H1 (cell line): ENCODE data around the gene NTRK2. TPM values are rescaled to one million over a fixed set of nuclear protein-coding genes. Genes with fewer than 3 reads are reported as not detected.

ENCODE experiments used
- CTCF ChIA-PET: fragments of 300-600 bp; sonication (Branson Sonifier 250); formaldehyde crosslinking; loops from one replicate; lab custom pipeline; 2021; ENCODE audit not compliant: partially characterized antibody; lab: Charles Lee
- POLR2A ChIA-PET: fragments of 300-600 bp; sonication (Branson Sonifier 250); formaldehyde crosslinking; loops from one replicate; lab custom pipeline; 2021; ENCODE audit warnings: inconsistent platforms; ENCODE audit not compliant: partially characterized antibody; lab: Charles Lee
- DNase-seq, 2 experiments: peaks; one replicate each; pipeline versions ENCODE4 v3.0.0 to v3.0.0-alpha.2; 2010 to 2022; ENCODE audit warnings: low spot score in 2 of 2, low read depth in 1 of 2, mixed read lengths in 1 of 2
- FAIRE-seq: peaks from 2 replicates; lab custom pipeline; 2011; peaks lifted over from hg19 to GRCh38; lab: Jason Lieb, UNC
- H2AFZ ChIP-seq: 2 replicates; pipeline ENCODE4 v1.8.1; 2012; ENCODE audit warnings: low read length, inconsistent platforms
- H2AK5ac ChIP-seq: 2 replicates; pipeline ENCODE4 v1.6.1; 2013; ENCODE audit warnings: low read depth, low read length
- H2BK120ac ChIP-seq: replicated peaks from 2 replicates; pipeline ENCODE3; 2013; ENCODE audit warnings: low read depth, low read length, inconsistent platforms
- H2BK12ac ChIP-seq: 2 replicates; pipeline ENCODE4 v1.6.1; 2013; ENCODE audit warnings: low read depth, low read length
- H2BK15ac ChIP-seq: 2 replicates; pipeline ENCODE4 v1.6.1; 2013; ENCODE audit warnings: low read length
- H2BK20ac ChIP-seq: 2 replicates; pipeline ENCODE4 v1.6.1; 2013; ENCODE audit warnings: low read length
- H2BK5ac ChIP-seq: 2 replicates; pipeline ENCODE4 v1.6.1; 2013; ENCODE audit warnings: low read depth, low read length
- H3K14ac ChIP-seq: 2 replicates; pipeline ENCODE4 v1.6.1; 2013; ENCODE audit warnings: inconsistent platforms; ENCODE audit not compliant: insufficient read length
- H3K18ac ChIP-seq: 2 replicates; pipeline ENCODE4 v1.6.1; 2013; ENCODE audit warnings: low read length; ENCODE audit errors: extremely low read depth
- H3K23ac ChIP-seq: 2 replicates; pipeline ENCODE4 v1.6.1; 2013; ENCODE audit warnings: inconsistent platforms; ENCODE audit not compliant: insufficient read length
- H3K23me2 ChIP-seq: 2 replicates; pipeline ENCODE4 v1.6.1; 2013; ENCODE audit warnings: low read depth, low read length
- H3K27ac ChIP-seq: 2 replicates; pipeline ENCODE4 v1.6.1; 2011; ENCODE audit warnings: low read depth, low read length, inconsistent platforms
- H3K27me3 ChIP-seq, 4 experiments: replicated peaks in 1 of 4; 1 replicate in 1 of 4; 2 replicates in 3 of 4; pipeline versions ENCODE4 v1.6.1 to v1.8.1; 2011 to 2013; ENCODE audit warnings: low read length in 3 of 4, mild to moderate bottlenecking in 3 of 4, inconsistent platforms in 2 of 4, mixed read lengths in 2 of 4, moderate library complexity in 1 of 4; ENCODE audit not compliant: control insufficient read depth in 3 of 4, insufficient read depth in 3 of 4; ENCODE audit errors: extremely low read depth in 1 of 4
- H3K36me3 ChIP-seq, 4 experiments: 2 replicates each; pipeline versions ENCODE4 v1.6.1 to v1.8.1; 2011 to 2013; ENCODE audit warnings: mild to moderate bottlenecking in 4 of 4, low read length in 3 of 4, moderate library complexity in 2 of 4, control low read depth in 1 of 4, inconsistent platforms in 1 of 4; ENCODE audit not compliant: insufficient read depth in 4 of 4, control insufficient read depth in 2 of 4
- H3K4ac ChIP-seq: replicated peaks from 2 replicates; pipeline ENCODE3; 2013; ENCODE audit warnings: low read length, low read depth, mixed read lengths, inconsistent platforms; ENCODE audit not compliant: insufficient read length
- H3K4me1 ChIP-seq, 4 experiments: replicated peaks in 1 of 4; 1 replicate in 1 of 4; 2 replicates in 3 of 4; pipeline versions ENCODE4 v1.6.1 to v1.8.1; 2011 to 2013; ENCODE audit warnings: low read length in 3 of 4, inconsistent platforms in 2 of 4, mixed read lengths in 1 of 4; ENCODE audit not compliant: insufficient read depth in 4 of 4, control insufficient read depth in 3 of 4
- H3K4me2 ChIP-seq, 2 experiments: 2 replicates each; pipeline versions ENCODE4 v1.6.1 to v1.8.1; 2011 to 2013; ENCODE audit warnings: low read depth in 2 of 2, low read length in 2 of 2, control low read depth in 1 of 2, inconsistent platforms in 1 of 2, mild to moderate bottlenecking in 1 of 2; ENCODE audit not compliant: insufficient read depth in 1 of 2
- H3K4me3 ChIP-seq, 4 experiments: fragments of 200-600, 300-600 bp in 1 of 4; sonication (generic), shearing (Covaris generic), sonication (Bioruptor Twin) in 1 of 4; 2 replicates each; pipeline versions ENCODE4 v1.5.1 to v1.8.1; 2011 to 2016; ENCODE audit warnings: low read length in 4 of 4, low read depth in 3 of 4, control low read depth in 2 of 4, inconsistent platforms in 2 of 4, mild to moderate bottlenecking in 2 of 4, mixed read lengths in 1 of 4, moderate library complexity in 1 of 4; ENCODE audit not compliant: insufficient read depth in 2 of 4; ENCODE audit errors: extremely low read depth in 1 of 4
- H3K56ac ChIP-seq: replicated peaks from 2 replicates; pipeline ENCODE3; 2013; ENCODE audit warnings: low read depth, mild to moderate bottlenecking, mixed read lengths, low read length, inconsistent platforms; ENCODE audit not compliant: insufficient read length
- H3K79me1 ChIP-seq: 2 replicates; pipeline ENCODE4 v1.6.1; 2013; ENCODE audit warnings: low read depth, low read length, control low read depth
- H3K79me2 ChIP-seq, 2 experiments: 2 replicates each; pipeline versions ENCODE4 v1.6.1 to v1.8.1; 2012 to 2013; ENCODE audit warnings: low read length in 2 of 2, mild to moderate bottlenecking in 2 of 2, inconsistent platforms in 1 of 2; ENCODE audit not compliant: insufficient read depth in 2 of 2, control insufficient read depth in 1 of 2
- H3K9ac ChIP-seq, 4 experiments: replicated peaks in 1 of 4; 1 replicate in 1 of 4; 2 replicates in 3 of 4; pipeline versions ENCODE4 v1.6.1 to v1.8.1; 2011 to 2013; ENCODE audit warnings: low read depth in 3 of 4, low read length in 3 of 4, control low read depth in 2 of 4, mild to moderate bottlenecking in 2 of 4, moderate library complexity in 2 of 4, inconsistent platforms in 1 of 4; ENCODE audit errors: extremely low read depth in 1 of 4
- H3K9me3 ChIP-seq, 2 experiments: 2 replicates each; pipeline versions ENCODE4 v1.6.1 to v1.8.1; 2012 to 2013; ENCODE audit warnings: mild to moderate bottlenecking in 2 of 2, moderate library complexity in 2 of 2, control low read depth in 1 of 2, inconsistent platforms in 1 of 2, low read depth in 1 of 2, low read length in 1 of 2, mixed read lengths in 1 of 2; ENCODE audit not compliant: insufficient read depth in 2 of 2
- H4K20me1 ChIP-seq, 2 experiments: replicated peaks in 1 of 2; 2 replicates each; pipeline versions ENCODE3 to v1.8.1; 2011 to 2013; ENCODE audit warnings: inconsistent platforms in 2 of 2, low read length in 2 of 2, mild to moderate bottlenecking in 1 of 2; ENCODE audit not compliant: insufficient read depth in 2 of 2, control insufficient read depth in 1 of 2
- H4K5ac ChIP-seq: 2 replicates; pipeline ENCODE4 v1.6.1; 2013; ENCODE audit warnings: low read length, low read depth, mixed read lengths, inconsistent platforms; ENCODE audit not compliant: insufficient read length
- H4K8ac ChIP-seq: 2 replicates; pipeline ENCODE4 v1.8.0; 2013; ENCODE audit warnings: mild to moderate bottlenecking, moderate library complexity, low read length, inconsistent platforms; ENCODE audit not compliant: insufficient read depth; ENCODE audit errors: extremely low read depth
- H4K91ac ChIP-seq: replicated peaks from 2 replicates; pipeline ENCODE3; 2013; ENCODE audit warnings: low read length, mixed read lengths, inconsistent platforms; ENCODE audit not compliant: insufficient read length
- CHD1 ChIP-seq: IDR thresholded peaks from 2 replicates; pipeline ENCODE4 v1.6.1; 2012; ENCODE audit warnings: low read depth, low read length, improper control_type of control experiment
- JUND ChIP-seq: IDR thresholded peaks from 2 replicates; pipeline ENCODE4 v1.6.1; 2011; ENCODE audit warnings: mild to moderate bottlenecking, improper control_type of control experiment, low read length
- KDM4A ChIP-seq: IDR thresholded peaks from one replicate; pipeline ENCODE4 v1.7.1; 2012; ENCODE audit warnings: low read depth, mild to moderate bottlenecking, moderate library complexity, low read length, inconsistent platforms; ENCODE audit not compliant: severe bottlenecking
- NANOG ChIP-seq: IDR thresholded peaks from 2 replicates; pipeline ENCODE4 v1.6.1; 2011; ENCODE audit warnings: low read length, low read depth, mild to moderate bottlenecking, inconsistent platforms; ENCODE audit not compliant: insufficient read depth, poor library complexity, severe bottlenecking
- POLR2A ChIP-seq, 2 experiments: IDR thresholded peaks; 1 replicate in 1 of 2; 2 replicates in 1 of 2; pipeline ENCODE4 v1.6.1; 2011; ENCODE audit warnings: low read depth in 2 of 2, low read length in 2 of 2, mild to moderate bottlenecking in 2 of 2; ENCODE audit errors: control extremely low read depth in 1 of 2
- RBBP5 ChIP-seq: IDR thresholded peaks from 2 replicates; pipeline ENCODE4 v1.7.1; 2012; ENCODE audit warnings: low read depth, mild to moderate bottlenecking, inconsistent platforms, low read length, moderate library complexity, borderline replicate concordance
- RFX5 ChIP-seq: IDR thresholded peaks from 2 replicates; pipeline ENCODE4 v1.6.1; 2011; ENCODE audit warnings: low read depth, low read length, improper control_type of control experiment, borderline replicate concordance
- RXRA ChIP-seq: IDR thresholded peaks from 2 replicates; pipeline ENCODE4 v1.6.1; 2011; ENCODE audit warnings: low read depth, mild to moderate bottlenecking, low read length, moderate library complexity; ENCODE audit not compliant: insufficient read depth
- SAP30 ChIP-seq: fragments of 300-600 bp; sonication (generic); IDR thresholded peaks from 2 replicates; pipeline ENCODE4 v1.7.1; 2012; ENCODE audit warnings: low read length, moderate library complexity, mild to moderate bottlenecking, inconsistent platforms; ENCODE audit not compliant: insufficient read depth, insufficient replicate concordance
- SRF ChIP-seq: IDR thresholded peaks from 2 replicates; pipeline ENCODE4 v1.6.1; 2011; ENCODE audit warnings: mild to moderate bottlenecking, low read depth, low read length, moderate library complexity
- SUZ12 ChIP-seq: fragments of 200-600 bp; sonication (generic); IDR thresholded peaks from 2 replicates; pipeline ENCODE4 v1.6.1; 2012; ENCODE audit warnings: mild to moderate bottlenecking, inconsistent platforms, low read length, moderate library complexity, mixed read lengths
- TEAD4 ChIP-seq: IDR thresholded peaks from 2 replicates; pipeline ENCODE4 v1.6.1; 2012; ENCODE audit warnings: low read depth, low read length, inconsistent platforms, mixed read lengths
- USF2 ChIP-seq: IDR thresholded peaks from 2 replicates; pipeline ENCODE4 v1.6.1; 2011; ENCODE audit warnings: low read length, improper control_type of control experiment
- ZNF274 ChIP-seq: IDR thresholded peaks from 2 replicates; pipeline ENCODE4 v1.7.0; 2012; ENCODE audit warnings: low read length, borderline replicate concordance; ENCODE audit errors: extremely low read depth
- WGBS, 2 experiments: shearing (Covaris generic) in 1 of 2; methylation state at CpG; one replicate each; pipeline versions ENCODE4 v1.1.6 to v1.1.7; 2013 to 2015; ENCODE audit warnings: low lambda C conversion rate in 2 of 2, mixed read lengths in 2 of 2, inconsistent platforms in 1 of 2, low coverage in 1 of 2, missing lambda C conversion rate in 1 of 2; ENCODE audit not compliant: insufficient replicate concordance in 2 of 2, insufficient coverage in 1 of 2, insufficient read length in 1 of 2; ENCODE audit errors: extremely low coverage in 1 of 2, missing lambda C conversion rate in 1 of 2; 5-methylcytosine and 5-hydroxymethylcytosine counted together
- polyA plus RNA-seq, 7 experiments: library from polyadenylated mRNA; depleted of rRNA in 3 of 7; stranded (reverse) in 5 of 7; unstranded in 2 of 7; fragments of >200 nt in 5 of 7; fragments of 200-250 nt in 2 of 7; gene quantifications; 1 replicate in 5 of 7; 2 replicates in 1 of 7; 4 replicates in 1 of 7; pipeline versions ENCODE4 v1.2.1 to v1.2.3, GENCODE V29; 2011 to 2013; ENCODE audit warnings: missing spikeins in 2 of 7, mixed read lengths in 2 of 7
- total RNA-seq: library from RNA; stranded (reverse); fragmentation: NEBNext Ultra II Directional; extraction: Animal tissue kit (Norgen Biotek cat#: 25700); gene quantifications from 2 replicates; pipeline ENCODE4 v1.2.1, GENCODE V29; 2021

NTRK2 gene
- total and polyA plus RNA-seq, 2 of the 8 experiments (the other 6 are each of a cell fraction or from before 2014, with no cell fraction given) = 0.03 to 0.04 TPM

- Histone ChIP-seq H3K27ac (no peak overlapping the region), H3K79me1 (no peaks in the 10 kb centered on the region), H3K14ac (no peak overlapping the region), H2AK5ac (no peak overlapping the region), H3K27me3 (no peaks in the 10 kb centered on the region), H2BK12ac (no peak overlapping the region), H3K36me3 (no peaks in the 10 kb centered on the region), H3K23ac (no peak overlapping the region), H3K4me1 (no peaks in the 10 kb centered on the region; a peak in 1 of 7 replicates), H3K56ac (no peak overlapping the region), H3K4me2 (no peak overlapping the region), H3K23me2 (no peaks in the 10 kb centered on the region), H2AFZ (no peak overlapping the region; the same call in 1 of the 2 replicates), H3K9ac (no peak overlapping the region), H2BK20ac (no peak overlapping the region), H4K5ac (no peak overlapping the region), H3K4me3 (no peak overlapping the region), H2BK120ac (no peak overlapping the region), H2BK5ac (no peak overlapping the region), H3K18ac (no peak overlapping the region), H4K20me1 (no peaks in the 10 kb centered on the region), H3K79me2 (no peaks in the 10 kb centered on the region), H3K9me3 (no peaks in the 10 kb centered on the region), H3K4ac (no peak overlapping the region), H4K8ac (no peak overlapping the region), H4K91ac (no peak overlapping the region), H2BK15ac (no peak overlapping the region)
- FAIRE-seq (no peak), DNase-seq (no peak)
- ChIA-PET POLR2A (no interaction called here), CTCF (interaction anchor here (3.6 kb wide), 1 partner anchor 9 kb away, joined by 26 read pairs; no protein-coding TSS in a partner anchor)
- WGBS, 2 experiments = 83% methylated on average over 6 of the region's 6 CpGs; no CpG with 5 or more reads in 1 of the 2 experiments
- TF ChIP-seq ZNF274 (no peak), USF2 (no peak), POLR2A (IDR thresholded peaks at IDR 0.05; ENCODE audit: control extremely low read depth in 1 of 2, low read depth in 2 of 2, low read length in 2 of 2) (no peak), RBBP5 (no peak), RXRA (no peak), KDM4A (no peak), NANOG (no peak), SRF (no peak), CHD1 (no peak), JUND (no peak), RFX5 (no peak), SAP30 (no peak), TEAD4 (no peak), SUZ12 (no peak)
These were observed 254.7 kb downstream of the NTRK2 start for GRCh38 chr9:84924266-84924665.
